ENCODE measurements around the gene TAC4. TPM values are rescaled to one million over a fixed set of nuclear protein-coding genes. Genes with fewer than 3 reads are reported as not detected.
A peak's percentile ranks its signal among the peaks of the same experiment; 100 is the strongest.

Gene TAC4
- total RNA-seq, 1 donor: not detected

DNA sequence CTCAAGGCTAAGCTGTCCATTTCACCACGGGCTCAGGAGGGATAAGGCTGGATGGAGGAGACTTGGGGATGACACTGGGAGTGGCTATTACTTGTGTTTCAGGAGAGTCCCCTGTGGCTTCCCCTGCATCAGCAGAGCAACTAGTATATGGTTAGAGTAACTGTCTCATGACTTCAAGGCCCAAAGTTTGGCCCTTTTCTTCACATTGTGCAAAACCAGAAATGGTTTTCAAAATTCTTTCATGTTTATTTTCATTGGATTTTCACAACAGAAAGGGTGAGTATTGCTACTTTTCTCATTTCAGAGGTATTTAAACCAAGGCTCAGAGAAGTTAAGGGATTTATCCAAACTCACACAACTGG, 18.1 kb upstream of the TAC4 start:
- no peak overlapping the region for H3K4me3 ChIP-seq (ENCODE audit: low read depth, low read length)
- TF ChIP-seq, protein P1, sequence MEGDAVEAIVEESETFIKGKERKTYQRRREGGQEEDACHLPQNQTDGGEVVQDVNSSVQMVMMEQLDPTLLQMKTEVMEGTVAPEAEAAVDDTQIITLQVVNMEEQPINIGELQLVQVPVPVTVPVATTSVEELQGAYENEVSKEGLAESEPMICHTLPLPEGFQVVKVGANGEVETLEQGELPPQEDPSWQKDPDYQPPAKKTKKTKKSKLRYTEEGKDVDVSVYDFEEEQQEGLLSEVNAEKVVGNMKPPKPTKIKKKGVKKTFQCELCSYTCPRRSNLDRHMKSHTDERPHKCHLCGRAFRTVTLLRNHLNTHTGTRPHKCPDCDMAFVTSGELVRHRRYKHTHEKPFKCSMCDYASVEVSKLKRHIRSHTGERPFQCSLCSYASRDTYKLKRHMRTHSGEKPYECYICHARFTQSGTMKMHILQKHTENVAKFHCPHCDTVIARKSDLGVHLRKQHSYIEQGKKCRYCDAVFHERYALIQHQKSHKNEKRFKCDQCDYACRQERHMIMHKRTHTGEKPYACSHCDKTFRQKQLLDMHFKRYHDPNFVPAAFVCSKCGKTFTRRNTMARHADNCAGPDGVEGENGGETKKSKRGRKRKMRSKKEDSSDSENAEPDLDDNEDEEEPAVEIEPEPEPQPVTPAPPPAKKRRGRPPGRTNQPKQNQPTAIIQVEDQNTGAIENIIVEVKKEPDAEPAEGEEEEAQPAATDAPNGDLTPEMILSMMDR (IDR thresholded peaks at IDR 0.05; ENCODE audit: insufficient read depth, low read length): no peak

GRCh38 chr17:49862781-49863331, 15.0 kb upstream of the TAC4 start:
- TF ChIP-seq, protein P1 (IDR thresholded peaks at IDR 0.05; ENCODE audit: insufficient read depth, low read length): no peak
- no peak overlapping the region for H3K4me3 ChIP-seq (ENCODE audit: low read depth, low read length)
- DNase-seq (ENCODE audit: low read depth): no peak

More for the DNA sequence above, 18.1 kb upstream of the TAC4 start:
- no peak for DNase-seq (ENCODE audit: low read depth)

DNA sequence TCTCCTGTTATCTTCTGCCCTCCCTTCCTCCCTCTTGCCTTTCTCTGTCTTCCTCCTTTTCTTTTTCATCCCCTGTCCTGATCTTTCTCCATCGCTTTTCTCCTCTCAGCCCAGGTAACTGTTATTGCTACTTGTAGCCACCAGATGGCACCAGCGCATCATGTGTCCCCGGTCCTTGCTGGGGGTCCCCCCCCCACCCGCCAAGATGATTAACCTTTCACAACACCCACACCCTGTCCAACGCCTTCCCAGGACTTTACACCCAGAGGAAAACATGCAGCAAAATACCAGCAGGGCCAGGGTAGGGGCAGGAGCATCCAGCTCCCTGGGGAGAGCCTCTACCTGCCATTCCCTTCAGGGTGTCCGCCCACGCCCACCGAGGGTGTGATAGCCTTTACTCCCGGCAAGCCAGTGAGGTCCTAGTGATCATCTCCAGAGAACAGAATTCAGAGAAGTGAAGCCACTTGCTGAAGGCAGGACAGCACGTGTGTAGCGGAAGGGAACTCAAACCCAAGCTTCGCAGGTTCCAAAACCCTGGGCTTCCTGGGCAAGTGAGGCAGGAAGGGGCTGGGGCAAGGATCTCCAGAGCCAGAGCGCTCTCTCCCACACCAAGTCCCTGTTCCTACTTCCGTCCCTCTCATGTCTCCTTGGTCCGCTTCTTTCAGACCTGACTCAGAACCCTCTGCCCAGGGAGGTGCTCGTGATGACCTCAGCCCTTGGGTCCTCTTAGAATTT, 13.4 kb upstream of the TAC4 start:
- DNase-seq (ENCODE audit: low read depth): peak; percentile 46
- no peak overlapping the region for H3K4me3 ChIP-seq (ENCODE audit: low read depth, low read length)
- TF ChIP-seq, protein P1 (IDR thresholded peaks at IDR 0.05; ENCODE audit: insufficient read depth, low read length): peak; percentile 86

DNA sequence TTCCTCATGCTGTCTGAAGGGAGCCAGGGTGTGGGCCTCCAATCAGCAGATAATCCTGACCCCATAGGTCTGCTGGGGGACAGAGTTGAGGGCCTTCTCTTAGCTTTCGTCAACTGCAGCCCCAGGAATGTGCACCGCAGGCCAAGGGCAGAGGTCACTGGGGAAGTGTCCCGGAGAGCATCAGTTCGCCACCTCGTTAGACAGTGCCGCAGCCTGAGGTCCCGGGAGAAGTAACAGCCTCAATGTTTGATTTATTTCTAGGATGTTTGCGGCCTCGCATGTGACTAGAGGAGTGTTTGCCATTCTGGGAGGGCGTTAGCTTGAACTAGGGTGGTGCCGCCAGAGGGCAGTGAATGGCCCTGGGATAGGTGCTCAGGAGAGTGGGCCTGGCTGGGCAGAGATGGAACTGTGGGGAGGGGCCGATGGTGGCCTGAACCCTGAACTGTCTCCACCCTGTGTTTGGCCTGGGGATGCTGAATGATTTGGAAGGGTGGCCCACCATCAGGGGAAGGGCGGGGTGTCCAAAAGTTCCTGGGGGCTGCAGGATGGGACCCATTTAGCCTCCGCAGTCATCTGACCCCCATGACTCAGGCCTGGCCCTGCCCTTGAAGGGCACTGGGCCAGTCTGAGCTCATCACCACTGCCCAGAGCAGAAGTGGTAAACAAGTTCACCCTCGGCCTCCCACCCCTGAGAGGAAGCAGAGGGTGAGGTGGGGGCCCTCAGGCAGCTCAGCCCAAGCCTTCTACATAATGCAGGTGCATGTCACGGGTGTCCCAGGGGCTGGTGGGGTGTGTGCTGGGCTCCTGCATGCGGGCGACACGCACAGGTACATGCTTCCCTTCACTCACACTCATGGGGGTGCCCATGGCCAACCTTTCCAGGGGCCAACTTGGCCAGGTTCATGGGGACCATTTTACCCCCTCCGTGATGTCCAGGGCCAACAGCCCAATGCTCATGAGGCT, 12.4 kb upstream of the TAC4 start:
- TF ChIP-seq, protein P1 (IDR thresholded peaks at IDR 0.05; ENCODE audit: insufficient read depth, low read length): no peak
- H3K4me3 ChIP-seq (ENCODE audit: low read depth, low read length): no peak overlapping the region
- no peak for DNase-seq (ENCODE audit: low read depth)

DNA sequence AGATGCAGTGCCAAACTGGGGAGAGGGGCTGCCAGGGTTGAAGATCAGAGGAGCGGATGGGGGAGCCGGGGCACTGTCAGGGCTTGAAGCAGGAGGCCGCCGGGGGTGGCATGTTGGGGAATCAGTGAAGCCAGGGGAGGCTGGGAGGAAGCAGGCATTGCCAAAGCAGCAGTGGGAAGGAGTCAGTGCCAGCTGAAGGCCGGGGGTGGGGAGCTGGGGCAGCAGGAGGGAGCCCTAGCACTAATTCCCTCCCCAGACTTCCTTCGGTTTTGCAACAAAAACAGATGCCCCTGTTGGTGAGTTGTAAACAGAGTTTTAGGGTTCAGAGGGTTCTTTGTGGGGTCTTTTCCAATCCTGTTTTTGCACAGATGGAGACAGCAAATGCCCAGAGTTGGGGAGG, 10.9 kb upstream of the TAC4 start:
- TF ChIP-seq, protein P1 (IDR thresholded peaks at IDR 0.05; ENCODE audit: insufficient read depth, low read length): no peak
- no peak overlapping the region for H3K4me3 ChIP-seq (ENCODE audit: low read depth, low read length)
- DNase-seq (ENCODE audit: low read depth): no peak

DNA sequence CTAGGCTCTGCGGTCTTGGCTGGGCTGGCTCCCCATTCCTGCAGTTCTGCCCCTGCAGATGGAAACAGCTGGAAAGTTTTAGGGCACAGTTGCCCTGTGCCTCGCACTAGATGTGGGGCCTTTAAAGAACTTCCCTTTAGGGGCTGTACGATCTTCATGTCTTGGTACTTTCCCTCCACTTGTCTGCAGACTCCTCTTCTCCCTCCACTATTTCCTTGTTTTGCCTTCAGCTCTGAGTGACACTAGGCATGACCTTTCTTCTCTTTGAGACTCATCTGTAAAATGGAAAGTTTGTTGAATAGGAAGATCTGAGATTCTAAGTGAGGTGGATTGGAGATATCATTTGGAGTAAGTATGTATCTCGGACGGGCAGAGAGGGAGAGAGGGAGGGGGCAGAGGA, 6.3 kb upstream of the TAC4 start:
- TF ChIP-seq, protein P1 (IDR thresholded peaks at IDR 0.05; ENCODE audit: insufficient read depth, low read length): no peak
- DNase-seq (ENCODE audit: low read depth): no peak
- no peak overlapping the region for H3K4me3 ChIP-seq (ENCODE audit: low read depth, low read length)
